Naive thymus-derived CD4-positive, alpha-beta T cell (primary cell): Measurements from ENCODE around the gene SULT6B1. TPM values are rescaled to one million over a fixed set of nuclear protein-coding genes. Genes with fewer than 3 reads are reported as not detected.
"Not testable (repeated sequence)": the region's sequence is repeated elsewhere in the genome, so short reads cannot be mapped to it uniquely, and the experiment has no call there.

Experiments used
- ATAC-seq: fragments of 150-1000 bp; cut with Tn5 transposase; 2 replicates; pipeline ENCODE4 v1.10.0; 2021; ENCODE audit warnings: mild to moderate bottlenecking, moderate library complexity
- CTCF ChIA-PET: fragments of 350-600 bp; sonication (Branson Sonifier 250); formaldehyde crosslinking; loops from one replicate; lab custom pipeline; 2021; ENCODE audit warnings: antibody characterized with exemption; lab: Charles Lee
- POLR2A ChIA-PET: fragments of 350-600 bp; sonication (Branson Sonifier 250); formaldehyde crosslinking; loops from one replicate; lab custom pipeline; 2021; ENCODE audit warnings: antibody characterized with exemption, inconsistent platforms; lab: Charles Lee
- DNase-seq, 9 donors: peaks; one replicate each; pipeline versions ENCODE4 v3.0.0 to v3.0.0-alpha.2; 2020 to 2022; ENCODE audit warnings: mixed read lengths in 1 of 9
- H3K27ac ChIP-seq: one replicate; pipeline ENCODE4 v1.7.0; 2013; ENCODE audit warnings: mild to moderate bottlenecking, low read depth, low read length, moderate library complexity
- H3K27me3 ChIP-seq, 2 donors: one replicate each; pipeline ENCODE4 v1.7.0; 2013; ENCODE audit warnings: low read length in 2 of 2, mild to moderate bottlenecking in 2 of 2, moderate library complexity in 2 of 2; ENCODE audit not compliant: control insufficient read depth in 2 of 2, insufficient read depth in 2 of 2
- H3K36me3 ChIP-seq, 3 experiments: 1 replicate in 2 of 3; 2 replicates in 1 of 3; pipeline ENCODE4 v1.7.0; 2013; ENCODE audit warnings: low read length in 3 of 3, mild to moderate bottlenecking in 3 of 3, moderate library complexity in 1 of 3; ENCODE audit not compliant: insufficient read depth in 3 of 3, control insufficient read depth in 2 of 3
- H3K4me1 ChIP-seq, 2 donors: one replicate each; pipeline ENCODE4 v1.7.0; 2013; ENCODE audit warnings: low read length in 2 of 2, mild to moderate bottlenecking in 2 of 2, moderate library complexity in 1 of 2; ENCODE audit not compliant: control insufficient read depth in 2 of 2, insufficient read depth in 2 of 2
- H3K4me3 ChIP-seq: 2 replicates; pipeline ENCODE4 v1.7.0; 2013; ENCODE audit warnings: mild to moderate bottlenecking, low read length
- H3K9me3 ChIP-seq, 3 experiments: 1 replicate in 2 of 3; 2 replicates in 1 of 3; pipeline ENCODE4 v1.7.0; 2013; ENCODE audit warnings: low read length in 3 of 3; ENCODE audit not compliant: control insufficient read depth in 2 of 3
- H3K27ac Mint-ChIP-seq, 9 donors: one replicate each; pipeline ENCODE4 v1.8.0; 2020 to 2022; ENCODE audit warnings: mixed read lengths in 9 of 9, mild to moderate bottlenecking in 8 of 9, moderate library complexity in 5 of 9, inconsistent platforms in 2 of 9
- H3K27me3 Mint-ChIP-seq, 5 donors: one replicate each; pipeline ENCODE4 v1.8.0; 2021 to 2022; ENCODE audit warnings: mixed read lengths in 5 of 5, mild to moderate bottlenecking in 1 of 5
- H3K36me3 Mint-ChIP-seq, 5 donors: one replicate each; pipeline ENCODE4 v1.8.0; 2020 to 2022; ENCODE audit warnings: mixed read lengths in 5 of 5, mild to moderate bottlenecking in 3 of 5, inconsistent platforms in 1 of 5
- H3K4me1 Mint-ChIP-seq, 7 donors: one replicate each; pipeline ENCODE4 v1.8.0; 2020 to 2022; ENCODE audit warnings: mixed read lengths in 7 of 7, mild to moderate bottlenecking in 3 of 7, inconsistent platforms in 1 of 7
- H3K4me3 Mint-ChIP-seq, 10 donors: one replicate each; pipeline ENCODE4 v1.8.0; 2020 to 2022; ENCODE audit warnings: mild to moderate bottlenecking in 10 of 10, mixed read lengths in 10 of 10, moderate library complexity in 6 of 10, inconsistent platforms in 2 of 10
- H3K9me3 Mint-ChIP-seq, 11 donors: one replicate each; pipeline ENCODE4 v1.8.0; 2020 to 2022; ENCODE audit warnings: mixed read lengths in 11 of 11, mild to moderate bottlenecking in 4 of 11, inconsistent platforms in 1 of 11, moderate library complexity in 1 of 11
- intact Hi-C, 2 donors: fragments of 100-400 bp; cut with micrococcal nuclease; formaldehyde crosslinking; loops; one replicate each; pipeline ENCODE4 v1.15.1; 2023
- polyA plus RNA-seq, 2 donors: library from polyadenylated mRNA; unstranded; fragments of 300-500 nt; fragmentation: Illumina TruSeq; gene quantifications; one replicate each; pipeline ENCODE4 v1.2.3, GENCODE V29; 2021
- total RNA-seq, 6 experiments: library from RNA in 5 of 6; stranded (reverse) in 5 of 6; gene quantifications; 1 replicate in 5 of 6; 2 replicates in 1 of 6; pipeline ENCODE4 v1.2.3 and lab custom pipeline; 2021 to 2026

SULT6B1 gene
- total and polyA plus RNA-seq, 7 experiments from 2014 or later = not detected

DNA sequence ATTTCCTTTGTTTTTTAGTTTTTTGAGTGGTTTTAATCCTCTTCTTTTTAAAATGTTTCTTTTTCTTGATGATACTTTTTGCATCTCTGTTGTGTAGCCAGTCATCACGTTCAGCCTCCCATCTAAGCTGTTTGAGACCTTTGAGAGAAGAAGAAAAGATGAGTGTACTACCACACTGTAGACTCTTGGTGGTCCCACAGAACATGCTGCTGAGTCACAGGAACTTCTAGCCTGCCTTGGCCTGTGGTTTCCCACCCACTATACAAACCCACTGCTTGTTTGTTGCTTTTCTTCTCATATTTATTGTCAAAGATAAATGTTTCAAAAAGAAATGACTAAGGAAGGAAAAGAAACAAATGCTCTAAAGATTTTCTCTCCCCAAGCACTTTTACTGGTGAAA lies 13.3 kb upstream of the SULT6B1 start:
- DNase-seq = peak in 1 of 9 donors; percentile 33
- Mint-ChIP-seq H3K4me3 (no peak overlapping the region), H3K9me3 (peaks cover 6 to 35% (median 12%) of the 10 kb centered on the region in 11 donors), H3K4me1 (peaks cover 13 to 53% (median 46%) of the 10 kb centered on the region in 7 donors), H3K27me3 (no peaks in the 10 kb centered on the region), H3K36me3 (peaks cover 12 to 65% (median 47%) of the 10 kb centered on the region in 5 donors), H3K27ac (peak overlapping the region in 8 of 9 donors; percentile 40 to 79 (median 64))
- Histone ChIP-seq H3K27ac (no peak overlapping the region), H3K4me3 (no peak overlapping the region), H3K36me3 (peaks cover 6 to 46% (median 7%) of the 10 kb centered on the region in 3 experiments), H3K27me3 (no peaks in the 10 kb centered on the region), H3K9me3 (peaks cover 0 to 14% (median 0%) of the 10 kb centered on the region in 3 experiments), H3K4me1 (peaks cover 10 to 15% of the 10 kb centered on the region in 2 donors)
- ChIA-PET POLR2A (no interaction called here), CTCF (no interaction called here)
- ATAC-seq = peak; percentile 43
- intact Hi-C loops = no loop called here

DNA sequence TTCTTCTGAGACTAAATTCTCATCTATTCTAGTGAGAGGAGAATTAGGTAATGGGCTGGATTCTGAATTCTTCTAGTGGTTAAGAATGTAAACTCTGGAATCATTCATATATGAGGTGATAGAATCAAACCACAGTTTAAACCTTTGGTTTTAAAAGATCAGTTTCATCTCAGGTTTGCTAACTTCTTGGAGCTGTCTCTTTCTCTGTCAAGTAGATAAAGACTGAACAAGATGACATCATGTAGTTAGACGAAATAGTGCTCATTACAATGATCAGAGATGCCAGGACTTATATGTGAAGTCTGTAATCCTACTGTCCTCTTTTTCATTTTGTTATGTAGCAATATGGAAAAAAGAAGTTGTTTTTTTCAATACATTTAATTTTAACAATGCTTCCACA lies 12.7 kb upstream of the SULT6B1 start:
- Mint-ChIP-seq H3K4me3 (no peak overlapping the region), H3K27me3 (peaks cover 0 to 2% (median 0%) of the 10 kb centered on the region in 5 donors), H3K4me1 (peaks cover 13 to 53% (median 43%) of the 10 kb centered on the region in 7 donors), H3K36me3 (peaks cover 13 to 59% (median 42%) of the 10 kb centered on the region in 5 donors), H3K27ac (peak overlapping the region in 5 of 9 donors; percentile 34 to 78 (median 69)), H3K9me3 (peaks cover 3 to 33% (median 9%) of the 10 kb centered on the region in 11 donors)
- Histone ChIP-seq H3K4me3 (no peak overlapping the region), H3K36me3 (peaks cover 6 to 45% (median 7%) of the 10 kb centered on the region in 3 experiments), H3K27ac (no peak overlapping the region), H3K9me3 (peaks cover 0 to 9% (median 0%) of the 10 kb centered on the region in 3 experiments), H3K27me3 (no peaks in the 10 kb centered on the region), H3K4me1 (peaks cover 10 to 15% of the 10 kb centered on the region in 2 donors)
- ATAC-seq = no peak
- POLR2A ChIA-PET = interaction anchor here (0.6 kb wide), 1 partner anchor 114 kb away, joined by 3 read pairs; no protein-coding TSS in a partner anchor
- CTCF ChIA-PET = no interaction called here
- intact Hi-C loops = no loop called here
- no peak for DNase-seq

DNA sequence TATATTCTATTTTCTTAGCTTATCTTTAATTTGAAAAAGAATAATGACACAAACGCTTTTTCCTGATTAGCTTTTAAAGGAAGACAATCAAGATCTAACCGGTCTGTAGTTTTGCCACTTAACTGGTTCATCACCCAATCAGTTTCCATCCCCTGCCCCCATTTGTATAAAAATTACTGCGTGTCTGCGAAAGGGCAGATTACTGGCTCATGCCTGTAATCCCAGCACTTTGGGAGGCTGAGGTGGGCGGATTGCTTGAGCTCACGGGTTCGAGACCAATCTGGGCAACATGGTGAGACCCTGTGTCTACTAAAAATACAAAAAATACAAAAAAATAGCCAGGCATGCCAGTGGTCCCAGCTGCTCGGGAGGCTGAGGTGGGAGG lies 10.2 kb upstream of the SULT6B1 start:
- peaks cover 13 to 52% (median 34%) of the 10 kb centered on the region in 7 donors for H3K4me1 Mint-ChIP-seq

DNA sequence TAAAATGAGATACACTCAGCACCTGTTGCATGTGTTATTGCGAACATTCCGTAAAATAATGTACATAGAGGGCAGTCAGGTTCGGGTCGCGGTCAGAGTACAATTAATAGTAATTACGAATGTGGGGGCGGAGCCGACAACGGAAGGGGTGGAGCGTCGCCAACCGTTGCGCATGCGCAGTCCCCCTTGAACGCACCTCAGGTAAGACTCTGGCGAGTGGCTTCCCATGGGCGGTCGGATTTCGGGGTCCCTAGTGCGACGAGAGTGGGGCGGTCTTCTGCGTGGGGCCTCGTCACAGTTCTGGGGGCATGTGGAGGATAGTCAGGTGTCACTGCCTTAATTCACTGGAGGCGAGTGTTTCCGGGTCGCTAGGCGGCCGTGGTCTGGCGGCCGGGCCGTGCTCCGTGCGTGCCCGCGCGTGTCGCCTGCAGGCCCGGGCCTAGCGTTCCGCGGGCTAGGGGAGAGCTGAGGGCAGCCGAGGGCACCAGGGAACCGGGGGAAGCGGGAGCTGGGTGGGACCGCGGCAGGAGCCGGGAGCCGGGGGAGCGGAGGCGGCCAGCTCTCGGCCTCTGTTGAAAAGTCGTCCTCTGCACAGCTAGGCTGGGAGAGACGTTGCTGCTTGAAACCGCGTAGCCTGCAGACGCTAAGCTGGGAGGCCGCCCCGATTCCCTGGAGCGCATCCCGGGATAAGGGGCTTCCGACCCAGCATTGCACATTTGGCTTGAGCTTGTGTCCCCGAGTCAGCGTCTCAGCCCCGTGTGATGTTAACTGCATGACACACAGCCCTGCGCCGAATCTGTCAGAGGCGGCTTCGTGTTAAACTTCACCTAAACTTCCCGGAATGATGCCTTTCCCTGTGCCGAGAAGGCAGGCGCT lies 8.1 kb upstream of the SULT6B1 start, which contains the start of gene CEBPZOS:
Gene CEBPZOS (plus strand): TSS at position 177 of the 876 bp plus-strand sequence. CDS start 3,209 bp downstream, outside the sequence.
- intact Hi-C loops = loop anchor here (1.0 to 2.0 kb wide), 8 partner anchors 35 to 230 kb away; partner anchors contain the start of genes CEBPZ (in 2 of the 2), NDUFAF7 (in 2 of the 2), STRN (in 2 of the 2) and EIF2AK2 (in 1 of the 2)
- Mint-ChIP-seq H3K9me3 (peaks cover 0 to 4% (median 0%) of the 10 kb centered on the region in 11 donors), H3K27me3 (peaks cover 0 to 5% (median 0%) of the 10 kb centered on the region in 5 donors), H3K4me3 (peak within 1 kb of the TSS; percentile 93 to 100 (median 99)), H3K36me3 (peaks cover 3 to 17% (median 5%) of the 10 kb centered on the region in 5 donors), H3K4me1 (peaks cover 14 to 47% (median 34%) of the 10 kb centered on the region in 7 donors), H3K27ac (peak within 1 kb of the TSS; percentile 93 to 99 (median 99))
- Histone ChIP-seq H3K27ac (peak within 1 kb of the TSS; percentile 82), H3K4me3 (peak within 1 kb of the TSS; percentile 90), H3K9me3 (no peaks in the 10 kb centered on the region), H3K27me3 (no peaks in the 10 kb centered on the region), H3K36me3 (peaks cover 0 to 14% (median 0%) of the 10 kb centered on the region in 3 experiments), H3K4me1 (peaks cover 10 to 15% of the 10 kb centered on the region in 2 donors)
- ATAC-seq = peak; percentile 92
- ChIA-PET CTCF (no interaction called here), POLR2A (interaction anchor here (0.6 to 2.8 kb wide), 8 partner anchors 19 to 112 kb away, joined by 3 to 15 read pairs (median 4); partner anchors contain the start of genes CEBPZ, EIF2AK2, GPATCH11 and NDUFAF7)
- DNase-seq = peak; percentile 82 to 91 (median 88)

More for the DNA sequence above, 10.2 kb upstream of the SULT6B1 start:
- Mint-ChIP-seq H3K27ac (peak overlapping the region in 4 of 9 donors; percentile 25 to 99 (median 42)), H3K4me3 (peak overlapping the region in 2 of 10 donors; percentile 20 to 37), H3K27me3 (peaks cover 0 to 3% (median 0%) of the 10 kb centered on the region in 5 donors), H3K9me3 (peaks cover 0 to 8% (median 3%) of the 10 kb centered on the region in 11 donors), H3K36me3 (peaks cover 7 to 34% (median 19%) of the 10 kb centered on the region in 5 donors)
- no peak for ATAC-seq
- no peaks in the 10 kb centered on the region for H3K27me3 ChIP-seq
- intact Hi-C loops = no loop called here
- peaks cover 10 to 15% of the 10 kb centered on the region in 2 donors for H3K4me1 ChIP-seq
- no peak for DNase-seq
- no peak overlapping the region for H3K4me3 ChIP-seq
- H3K36me3 ChIP-seq = peaks cover 0 to 28% (median 2%) of the 10 kb centered on the region in 3 experiments
- peaks cover 0 to 3% (median 0%) of the 10 kb centered on the region in 3 experiments for H3K9me3 ChIP-seq
- CTCF ChIA-PET = no interaction called here
- no peak overlapping the region for H3K27ac ChIP-seq
- POLR2A ChIA-PET = interaction anchor here (2.1 to 2.8 kb wide), 3 partner anchors 17 to 42 kb away, joined by 4 to 15 read pairs (median 14); partner anchors contain the start of genes CEBPZ, EIF2AK2 and NDUFAF7

DNA sequence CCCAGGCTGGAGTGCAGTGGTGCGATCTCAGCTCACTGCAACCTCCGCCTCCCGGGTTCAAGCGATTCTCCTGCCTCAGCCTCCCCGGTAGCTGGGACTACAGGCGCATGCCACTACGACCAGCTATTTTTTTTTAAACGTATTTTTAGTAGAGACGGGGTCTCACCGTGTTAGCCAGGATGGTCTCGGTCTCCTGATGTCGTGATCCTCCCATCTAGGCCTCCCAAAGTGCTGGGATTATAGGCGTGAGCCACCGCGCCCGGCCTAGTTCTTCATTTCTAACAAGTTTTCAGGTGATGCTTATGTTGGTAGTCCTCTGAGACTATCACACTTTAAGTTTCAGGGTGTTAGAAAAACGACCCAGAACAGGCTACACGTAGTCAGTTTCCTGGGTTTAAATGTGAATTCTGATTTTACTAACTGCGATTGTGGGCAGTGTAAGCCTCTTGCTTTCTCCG lies 7.4 kb upstream of the SULT6B1 start:
- ATAC-seq, CTCF ChIA-PET, H3K27me3 Mint-ChIP-seq, H3K9me3 Mint-ChIP-seq, DNase-seq, H3K27me3 ChIP-seq, H3K9me3 ChIP-seq: not testable (repeated sequence)
- Mint-ChIP-seq H3K4me1 (peaks cover 14 to 43% (median 30%) of the 10 kb centered on the region in 7 donors), H3K36me3 (peaks cover 0 to 11% (median 4%) of the 10 kb centered on the region in 5 donors), H3K27ac (peak overlapping the region; percentile 93 to 99 (median 99)), H3K4me3 (peak overlapping the region; percentile 93 to 100 (median 99))
- POLR2A ChIA-PET = interaction anchor here (0.8 to 1.3 kb wide), 3 partner anchors 11 to 111 kb away, joined by 4 to 10 read pairs (median 4); partner anchors contain the start of gene GPATCH11
- H3K36me3 ChIP-seq = peaks cover 0 to 11% (median 0%) of the 10 kb centered on the region in 3 experiments
- intact Hi-C loops = loop anchor here (1.0 to 2.0 kb wide), 8 partner anchors 35 to 230 kb away; partner anchors contain the start of genes CEBPZ (in 2 of the 2), NDUFAF7 (in 2 of the 2), STRN (in 2 of the 2) and EIF2AK2 (in 1 of the 2)
- peak overlapping the region; percentile 82 for H3K27ac ChIP-seq
- peak overlapping the region; percentile 90 for H3K4me3 ChIP-seq
- H3K4me1 ChIP-seq = peaks cover 10 to 15% of the 10 kb centered on the region in 2 donors

DNA sequence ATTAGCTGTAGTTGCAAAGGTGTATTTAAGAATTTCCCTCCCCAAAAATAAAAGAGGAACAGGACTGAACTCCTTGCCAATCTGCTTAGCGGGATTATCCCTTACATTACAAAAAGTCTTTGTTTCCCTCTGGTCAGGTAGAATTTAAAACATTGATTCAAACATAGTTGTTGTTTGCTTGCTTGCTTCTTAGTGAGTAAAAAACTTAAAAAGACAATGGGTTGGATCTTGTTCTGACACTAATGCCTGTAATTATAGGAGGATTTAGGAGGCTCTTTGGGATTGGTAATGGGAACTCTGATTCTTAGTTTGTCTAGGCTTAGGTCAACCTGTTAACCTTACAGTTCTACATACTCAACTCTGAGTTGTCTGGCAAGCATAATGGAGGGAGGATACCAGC lies 4.1 kb upstream of the SULT6B1 start:
- DNase-seq (no peak), ATAC-seq (no peak)
- CTCF ChIA-PET = no interaction called here
- intact Hi-C loops = no loop called here
- POLR2A ChIA-PET = no interaction called here
- H3K4me3 Mint-ChIP-seq = no peak overlapping the region
- peaks cover 0 to 10% (median 5%) of the 10 kb centered on the region in 5 donors for H3K27me3 Mint-ChIP-seq
- no peaks in the 10 kb centered on the region for H3K9me3 ChIP-seq
- H3K27ac Mint-ChIP-seq = no peak overlapping the region
- no peak overlapping the region for H3K27ac ChIP-seq
- H3K36me3 Mint-ChIP-seq = peaks cover 0 to 5% (median 3%) of the 10 kb centered on the region in 5 donors
- peaks cover 0 to 4% (median 0%) of the 10 kb centered on the region in 11 donors for H3K9me3 Mint-ChIP-seq
- H3K4me1 Mint-ChIP-seq = peaks cover 5 to 14% (median 10%) of the 10 kb centered on the region in 7 donors
- H3K36me3 ChIP-seq = peaks cover 0 to 5% (median 0%) of the 10 kb centered on the region in 3 experiments
- H3K4me1 ChIP-seq = peaks cover 5 to 6% of the 10 kb centered on the region in 2 donors
- no peak overlapping the region for H3K4me3 ChIP-seq
- H3K27me3 ChIP-seq = no peaks in the 10 kb centered on the region
